ENCODE data around the gene MATN4. TPM values are rescaled to one million over a fixed set of nuclear protein-coding genes. Genes with fewer than 3 reads are reported as not detected.
A peak's percentile ranks its signal among the peaks of the same experiment; 100 is the strongest.

The MATN4 gene
- total RNA-seq, 1 donor from 2014 or later: not detected

GRCh38 chr20:45325371-45325770, 17.3 kb upstream of the MATN4 start:
- POLR2A ChIA-PET: no interaction called here
- Mint-ChIP-seq H3K27ac (no peak overlapping the region), H3K4me1 (peaks cover 17% of the 10 kb centered on the region), H3K9me3 (no peaks in the 10 kb centered on the region), H3K36me3 (ENCODE audit: low read depth) (no peaks in the 10 kb centered on the region), H3K27me3 (no peaks in the 10 kb centered on the region), H3K4me3 (no peak overlapping the region)
- TF ChIP-seq, protein P1, sequence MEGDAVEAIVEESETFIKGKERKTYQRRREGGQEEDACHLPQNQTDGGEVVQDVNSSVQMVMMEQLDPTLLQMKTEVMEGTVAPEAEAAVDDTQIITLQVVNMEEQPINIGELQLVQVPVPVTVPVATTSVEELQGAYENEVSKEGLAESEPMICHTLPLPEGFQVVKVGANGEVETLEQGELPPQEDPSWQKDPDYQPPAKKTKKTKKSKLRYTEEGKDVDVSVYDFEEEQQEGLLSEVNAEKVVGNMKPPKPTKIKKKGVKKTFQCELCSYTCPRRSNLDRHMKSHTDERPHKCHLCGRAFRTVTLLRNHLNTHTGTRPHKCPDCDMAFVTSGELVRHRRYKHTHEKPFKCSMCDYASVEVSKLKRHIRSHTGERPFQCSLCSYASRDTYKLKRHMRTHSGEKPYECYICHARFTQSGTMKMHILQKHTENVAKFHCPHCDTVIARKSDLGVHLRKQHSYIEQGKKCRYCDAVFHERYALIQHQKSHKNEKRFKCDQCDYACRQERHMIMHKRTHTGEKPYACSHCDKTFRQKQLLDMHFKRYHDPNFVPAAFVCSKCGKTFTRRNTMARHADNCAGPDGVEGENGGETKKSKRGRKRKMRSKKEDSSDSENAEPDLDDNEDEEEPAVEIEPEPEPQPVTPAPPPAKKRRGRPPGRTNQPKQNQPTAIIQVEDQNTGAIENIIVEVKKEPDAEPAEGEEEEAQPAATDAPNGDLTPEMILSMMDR (IDR thresholded peaks at IDR 0.05): no peak
- ATAC-seq (ENCODE audit: low read depth) (no peak), DNase-seq (no peak)
- intact Hi-C loops (cut with micrococcal nuclease): no loop called here
- CTCF ChIA-PET: interaction anchor here (1.1 to 2.3 kb wide), 2 partner anchors 35 to 112 kb away, joined by 3 to 5 read pairs; no protein-coding TSS in a partner anchor

DNA sequence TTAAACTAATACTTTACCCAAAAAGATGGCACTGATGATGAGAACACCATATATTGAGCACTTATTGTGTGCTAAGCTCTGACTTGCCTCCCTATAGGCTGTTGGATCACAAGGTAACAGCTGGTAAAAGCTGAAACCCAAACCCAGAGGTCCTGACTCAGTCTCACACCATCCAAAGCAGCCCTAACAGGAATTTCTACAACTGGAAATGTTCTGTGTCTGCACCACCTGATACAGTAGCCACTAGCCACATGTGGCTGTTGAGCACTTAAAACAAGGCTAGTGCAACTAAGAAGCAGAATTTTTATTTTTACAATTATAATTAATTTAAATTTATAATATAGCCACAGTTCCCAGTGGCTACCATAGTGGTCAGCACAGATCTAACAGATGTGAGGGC, 15.6 kb upstream of the MATN4 start:
- H3K27ac Mint-ChIP-seq: no peak overlapping the region
- H3K9me3 Mint-ChIP-seq: no peaks in the 10 kb centered on the region
- ChIA-PET CTCF (interaction anchor here (0.8 to 2.3 kb wide), 7 partner anchors 12 to 447 kb away, joined by 3 to 33 read pairs (median 6); partner anchors contain the start of gene PIGT), POLR2A (interaction anchor here (1.2 kb wide), 1 partner anchor 40 kb away, joined by 4 read pairs; no protein-coding TSS in a partner anchor)
- no peaks in the 10 kb centered on the region for H3K36me3 Mint-ChIP-seq (ENCODE audit: low read depth)
- DNase-seq (no peak), ATAC-seq (ENCODE audit: low read depth) (no peak)
- intact Hi-C loops (cut with micrococcal nuclease): loop anchor here (1.0 kb wide), 2 partner anchors 164 to 448 kb away; no protein-coding TSS in a partner anchor
- H3K27me3 Mint-ChIP-seq: no peaks in the 10 kb centered on the region
- H3K4me3 Mint-ChIP-seq: no peak overlapping the region
- H3K4me1 Mint-ChIP-seq: peaks cover 30% of the 10 kb centered on the region
- TF ChIP-seq, protein P1 (IDR thresholded peaks at IDR 0.05): no peak

- TF ChIP-seq, protein P1 (IDR thresholded peaks at IDR 0.05): no peak
- ChIA-PET CTCF (interaction anchor here (0.8 to 2.3 kb wide), 10 partner anchors 11 to 448 kb away, joined by 3 to 33 read pairs (median 6); partner anchors contain the start of genes PIGT and SYS1), POLR2A (interaction anchor here (0.6 to 1.2 kb wide), 2 partner anchors 41 to 42 kb away, joined by 4 read pairs; no protein-coding TSS in a partner anchor)
- H3K4me3 Mint-ChIP-seq: no peak overlapping the region
- ATAC-seq (ENCODE audit: low read depth): peak; percentile 19
- no peak overlapping the region for H3K27ac Mint-ChIP-seq
- H3K36me3 Mint-ChIP-seq (ENCODE audit: low read depth): no peaks in the 10 kb centered on the region
- DNase-seq: no peak
- H3K9me3 Mint-ChIP-seq: no peaks in the 10 kb centered on the region
- peaks cover 37% of the 10 kb centered on the region for H3K4me1 Mint-ChIP-seq
- intact Hi-C loops (cut with micrococcal nuclease): loop anchor here (1.0 kb wide), 2 partner anchors 164 to 448 kb away; no protein-coding TSS in a partner anchor
- no peaks in the 10 kb centered on the region for H3K27me3 Mint-ChIP-seq
These were observed 14.9 kb upstream of the MATN4 start for GRCh38 chr20:45322952-45323383.

GRCh38 chr20:45320948-45321595, 13.0 kb upstream of the MATN4 start:
- ChIA-PET POLR2A (interaction anchor here (0.9 to 2.9 kb wide), 6 partner anchors 9 to 449 kb away, joined by 3 to 19 read pairs (median 4); partner anchors contain the start of gene SYS1), CTCF (interaction anchor here (1.0 to 5.2 kb wide), 10 partner anchors 9 to 450 kb away, joined by 3 to 49 read pairs (median 5); partner anchors contain the start of gene SYS1)
- peak overlapping the region; percentile 46 for H3K27ac Mint-ChIP-seq
- H3K9me3 Mint-ChIP-seq: no peaks in the 10 kb centered on the region
- H3K27me3 Mint-ChIP-seq: peaks cover 4% of the 10 kb centered on the region
- peak overlapping the region; percentile 32 for H3K4me3 Mint-ChIP-seq
- ATAC-seq (ENCODE audit: low read depth) (peak; percentile 93), DNase-seq (no peak)
- H3K36me3 Mint-ChIP-seq (ENCODE audit: low read depth): no peaks in the 10 kb centered on the region
- TF ChIP-seq, protein P1 (IDR thresholded peaks at IDR 0.05): no peak
- intact Hi-C loops (cut with micrococcal nuclease): loop anchor here (1.0 kb wide), 1 partner anchor 42 kb away; the partner anchor contains the start of gene SYS1
- H3K4me1 Mint-ChIP-seq: peaks cover 37% of the 10 kb centered on the region

DNA sequence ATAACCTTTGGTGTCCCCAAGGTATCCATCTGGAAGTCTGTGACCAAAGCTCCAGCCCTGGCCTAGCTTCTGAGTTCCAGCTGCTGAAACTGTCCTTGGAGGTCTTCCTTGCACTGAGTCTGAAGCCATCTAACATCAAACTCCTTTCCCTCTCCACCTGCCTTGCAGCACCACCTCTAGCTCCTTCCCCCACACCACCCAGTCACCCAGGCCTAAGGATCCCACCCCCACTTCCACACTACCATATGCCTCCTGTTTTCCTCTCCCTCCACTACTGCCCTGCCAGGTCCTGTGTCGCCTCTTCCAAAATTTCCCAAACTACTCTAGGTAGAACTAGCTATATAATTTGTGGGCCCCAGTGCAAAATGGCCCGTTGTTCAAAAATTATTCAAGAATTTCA, 10.8 kb upstream of the MATN4 start:
- Mint-ChIP-seq H3K4me3 (peak overlapping the region; percentile 11), H3K27ac (peak overlapping the region; percentile 61), H3K36me3 (ENCODE audit: low read depth) (no peaks in the 10 kb centered on the region), H3K4me1 (peaks cover 37% of the 10 kb centered on the region), H3K9me3 (no peaks in the 10 kb centered on the region), H3K27me3 (peaks cover 18% of the 10 kb centered on the region)
- ATAC-seq (ENCODE audit: low read depth) (no peak), DNase-seq (no peak)
- ChIA-PET CTCF (interaction anchor here (0.7 to 5.2 kb wide), 8 partner anchors 25 to 480 kb away, joined by 3 to 49 read pairs (median 4); no protein-coding TSS in a partner anchor), POLR2A (interaction anchor here (0.7 kb wide), 2 partner anchors 14 to 118 kb away, joined by 4 to 7 read pairs; no protein-coding TSS in a partner anchor)
- TF ChIP-seq, protein P1 (IDR thresholded peaks at IDR 0.05): no peak
- intact Hi-C loops (cut with micrococcal nuclease): loop anchor here (1.0 kb wide), 2 partner anchors 118 to 452 kb away; no protein-coding TSS in a partner anchor
